Measurements from ENCODE around the gene FAM13A. TPM values are rescaled to one million over a fixed set of nuclear protein-coding genes. Genes with fewer than 3 reads are reported as not detected.

FAM13A gene
- total and polyA plus RNA-seq, 9 of the 15 experiments (the other 6 are each of a cell fraction or from before 2014, with no cell fraction given): 11.3 to 23.3 (median 14.7) TPM

GRCh38 chr4:88823058-88823919, 233.7 kb downstream of the FAM13A start (continued):
- TF ChIP-seq ZNF41 (CRISPR knock-in tag; conservative IDR thresholded peaks at IDR 0.05) (no peak), ZNF121 (CRISPR knock-in tag; conservative IDR thresholded peaks at IDR 0.05) (no peak), SP2 (IDR thresholded peaks at IDR 0.05; ENCODE audit: extremely low read depth, low read depth, low read length, poor library complexity, severe bottlenecking) (no peak), BRF2 (IDR thresholded peaks at IDR 0.05; ENCODE audit: borderline replicate concordance, insufficient read depth, insufficient read length) (no peak), FOSL1 (tag; conservative IDR thresholded peaks at IDR 0.05) (peak; percentile 53), TOE1 (IDR thresholded peaks at IDR 0.05; ENCODE audit: borderline replicate concordance) (peak; percentile 66), TOE1 (CRISPR knock-in tag; IDR thresholded peaks at IDR 0.05; ENCODE audit: borderline replicate concordance, low read depth) (no peak), SREBF2 (CRISPR knock-in tag; IDR thresholded peaks at IDR 0.05) (no peak), ZC3H4 (CRISPR knock-in tag; IDR thresholded peaks at IDR 0.05; ENCODE audit: borderline replicate concordance) (no peak; the same call in 1 of the 2 replicates), CHCHD3 (CRISPR knock-in tag; IDR thresholded peaks at IDR 0.05) (no peak), ZBTB26 (CRISPR knock-in tag; IDR thresholded peaks at IDR 0.05) (0 out of 2 replicates have a peak, but pooled peaks have one; percentile 21), ZNF274 (IDR thresholded peaks at IDR 0.05; ENCODE audit: borderline replicate concordance, low read depth, low read length) (no peak), ZSCAN32 (CRISPR knock-in tag; IDR thresholded peaks at IDR 0.05) (no peak), SRSF3 (IDR thresholded peaks at IDR 0.05; ENCODE audit: insufficient read depth, low read length) (no peak), ZNF143 (CRISPR knock-in tag; IDR thresholded peaks at IDR 0.05) (no peak), ZNF354B (CRISPR knock-in tag; IDR thresholded peaks at IDR 0.05) (no peak), CEBPB (tag; IDR thresholded peaks at IDR 0.05) (no peak), ZNF174 (CRISPR knock-in tag; IDR thresholded peaks at IDR 0.05) (no peak), RNF219 (CRISPR knock-in tag; IDR thresholded peaks at IDR 0.05) (no peak), KAT2B (IDR thresholded peaks at IDR 0.05; ENCODE audit: low read depth, low read length) (no peak), ZNF133 (CRISPR knock-in tag; IDR thresholded peaks at IDR 0.05) (no peak), CREB5 (CRISPR knock-in tag; IDR thresholded peaks at IDR 0.05) (no peak)

Measured in K562 (cell line).